SK-N-MC (cell line): ENCODE results near the gene EWSR1.

Experiments used
- DNase-seq: peaks from one replicate; pipeline ENCODE4 v3.0.0-alpha.2; 2011; ENCODE audit warnings: low read depth, low spot score
- H3K27ac ChIP-seq: fragments of 200-600 bp; sonication (generic); 2 replicates; pipeline ENCODE4 v1.5.1; 2016; ENCODE audit warnings: mixed run types
- H3K36me3 ChIP-seq: fragments of 200-600 bp; sonication (generic); 2 replicates; pipeline ENCODE4 v1.6.1; 2017; ENCODE audit warnings: antibody characterized with exemption, low read length, mixed read lengths; ENCODE audit not compliant: insufficient read depth
- H3K4me3 ChIP-seq: fragments of 200-600 bp; sonication (generic); 2 replicates; pipeline ENCODE4 v1.5.1; 2016
- H3K9ac ChIP-seq: fragments of 200-600 bp; sonication (generic); 2 replicates; pipeline ENCODE4 v1.8.0; 2017; ENCODE audit warnings: mixed run types, mixed read lengths; ENCODE audit not compliant: insufficient read length
- H3K9me3 ChIP-seq: fragments of 200-600 bp; sonication (generic); 2 replicates; pipeline ENCODE4 v1.6.1; 2017; ENCODE audit warnings: low read depth, mild to moderate bottlenecking, antibody characterized with exemption, low read length, moderate library complexity, mixed read lengths
- EZH2 ChIP-seq: fragments of 200-600 bp; sonication (generic); IDR thresholded peaks from one replicate; pipeline ENCODE4 v1.6.1; 2017; ENCODE audit warnings: antibody characterized with exemption
- FOXP2 ChIP-seq: optimal IDR thresholded peaks from 2 replicates; pipeline ENCODE3; 2011; ENCODE audit warnings: mild to moderate bottlenecking, moderate library complexity; ENCODE audit not compliant: insufficient read depth; ENCODE audit errors: extremely low read length, control extremely low read depth
- POLR2AphosphoS5 ChIP-seq: IDR thresholded peaks from 2 replicates; pipeline ENCODE4 v1.6.1; 2012; ENCODE audit warnings: mild to moderate bottlenecking, low read depth, low read length, borderline replicate concordance

The EWSR1 gene

DNA sequence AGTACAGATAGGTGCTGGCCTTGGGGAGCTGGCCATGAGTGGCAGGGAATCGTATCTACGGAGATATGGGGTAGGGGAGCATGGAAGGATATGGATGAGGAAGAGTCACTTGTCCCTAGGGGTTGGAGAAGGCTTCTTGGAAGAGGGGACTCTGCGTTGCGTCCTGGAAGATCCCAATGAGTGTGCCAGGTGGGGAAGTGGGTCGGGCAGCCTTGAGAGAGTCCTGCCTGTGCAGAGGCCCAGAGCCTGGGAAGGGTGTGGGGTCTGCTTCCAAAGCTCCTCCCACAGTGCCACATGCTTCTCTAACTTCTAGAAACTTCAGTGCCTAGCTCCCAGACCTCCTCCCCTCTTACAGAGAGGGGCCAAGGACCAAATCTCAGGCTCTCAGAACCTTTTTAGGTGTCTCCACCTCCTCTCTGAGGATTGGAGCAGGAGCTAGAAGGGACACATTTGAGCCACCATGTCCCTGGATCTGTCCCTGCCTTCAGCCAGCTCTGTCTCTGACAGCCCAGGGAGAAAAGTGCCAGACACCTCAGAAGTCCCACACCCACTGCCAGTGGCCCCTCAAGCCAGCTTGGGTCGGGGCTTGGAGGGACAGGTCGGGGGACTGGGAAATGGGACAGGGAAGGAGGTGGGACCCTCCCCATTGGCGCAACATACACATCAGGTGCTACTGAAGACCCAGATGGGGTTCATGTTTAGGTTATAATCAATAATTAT lies 11.3 kb upstream of the EWSR1 start:
- TF ChIP-seq EZH2 (no peak), POLR2AphosphoS5 (no peak), FOXP2 (no peak)
- Histone ChIP-seq H3K27ac (no peak overlapping the region), H3K36me3 (no peaks in the 10 kb centered on the region; the same call in 1 of the 2 replicates), H3K9ac (no peak overlapping the region), H3K9me3 (no peaks in the 10 kb centered on the region), H3K4me3 (no peak overlapping the region)
- DNase-seq = no peak

DNA sequence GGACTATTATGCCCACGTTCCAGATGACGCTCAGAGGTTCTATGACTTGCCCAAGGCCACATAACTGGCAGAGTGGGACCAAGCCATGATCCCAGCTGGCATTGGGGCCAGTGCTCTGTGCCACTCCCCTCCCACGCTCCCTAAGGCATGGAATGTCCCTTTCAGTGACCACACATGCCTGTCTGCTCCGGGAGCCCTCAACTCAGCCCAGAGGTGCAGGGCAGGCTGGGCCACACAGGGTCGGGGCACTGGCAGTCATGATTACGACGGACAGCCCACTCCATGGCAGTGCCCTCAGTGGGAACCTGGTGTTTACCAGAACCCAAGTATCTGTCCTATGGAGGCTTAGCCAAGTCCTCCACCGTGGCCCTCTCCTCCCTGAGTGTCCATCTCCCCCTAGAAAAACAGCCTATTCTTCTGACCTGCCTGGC lies 10.3 kb upstream of the EWSR1 start:
- DNase-seq = no peak
- Histone ChIP-seq H3K9me3 (no peaks in the 10 kb centered on the region), H3K36me3 (no peaks in the 10 kb centered on the region; the same call in 1 of the 2 replicates), H3K9ac (no peak overlapping the region), H3K4me3 (no peak overlapping the region), H3K27ac (no peak overlapping the region)
- TF ChIP-seq EZH2 (no peak), FOXP2 (no peak), POLR2AphosphoS5 (no peak)

DNA sequence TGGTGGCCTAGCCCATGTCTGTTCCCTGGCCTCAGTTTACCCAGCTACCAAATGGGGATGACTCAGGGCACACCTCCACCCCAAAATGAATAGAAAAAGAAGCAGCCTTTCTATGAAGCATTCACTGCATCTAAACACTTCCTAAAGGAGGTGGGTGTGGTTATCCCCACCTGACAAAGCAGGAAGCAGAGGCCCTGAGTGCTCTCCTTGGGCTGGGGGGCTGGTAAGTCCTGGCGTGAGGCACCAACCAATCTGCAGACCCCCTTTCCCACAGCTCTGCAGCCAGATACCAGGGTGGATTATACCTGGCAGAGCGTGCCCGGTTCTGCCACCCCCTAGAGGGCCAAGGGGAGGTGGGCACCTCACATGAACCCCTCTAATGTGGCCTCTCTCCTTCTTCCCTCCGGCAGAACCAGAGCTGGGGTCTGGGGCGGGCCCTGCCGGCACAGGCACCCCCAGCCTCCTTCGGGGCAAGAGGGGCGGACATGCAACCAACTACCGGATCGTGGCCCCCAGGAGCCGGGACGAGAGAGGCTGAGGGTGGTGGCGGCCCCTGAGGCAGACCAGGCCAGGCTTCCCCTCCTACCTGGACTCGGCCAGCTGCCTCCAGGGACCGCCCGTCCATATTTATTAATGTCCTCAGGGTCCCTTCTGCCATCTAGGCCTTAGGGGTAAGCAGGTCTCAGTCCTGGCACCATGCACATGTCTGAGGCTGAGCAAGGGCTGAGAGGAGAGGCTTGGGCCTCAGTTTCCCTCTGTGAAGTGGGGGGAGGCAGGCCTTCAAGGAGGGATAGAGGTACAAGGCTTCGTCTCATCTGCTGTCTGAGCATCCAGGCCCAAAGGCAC lies 9.4 kb upstream of the EWSR1 start:
- DNase-seq = no peak
- Histone ChIP-seq H3K36me3 (peaks cover 2% of the 10 kb centered on the region; the same call in 1 of the 2 replicates), H3K4me3 (no peak overlapping the region)

DNA sequence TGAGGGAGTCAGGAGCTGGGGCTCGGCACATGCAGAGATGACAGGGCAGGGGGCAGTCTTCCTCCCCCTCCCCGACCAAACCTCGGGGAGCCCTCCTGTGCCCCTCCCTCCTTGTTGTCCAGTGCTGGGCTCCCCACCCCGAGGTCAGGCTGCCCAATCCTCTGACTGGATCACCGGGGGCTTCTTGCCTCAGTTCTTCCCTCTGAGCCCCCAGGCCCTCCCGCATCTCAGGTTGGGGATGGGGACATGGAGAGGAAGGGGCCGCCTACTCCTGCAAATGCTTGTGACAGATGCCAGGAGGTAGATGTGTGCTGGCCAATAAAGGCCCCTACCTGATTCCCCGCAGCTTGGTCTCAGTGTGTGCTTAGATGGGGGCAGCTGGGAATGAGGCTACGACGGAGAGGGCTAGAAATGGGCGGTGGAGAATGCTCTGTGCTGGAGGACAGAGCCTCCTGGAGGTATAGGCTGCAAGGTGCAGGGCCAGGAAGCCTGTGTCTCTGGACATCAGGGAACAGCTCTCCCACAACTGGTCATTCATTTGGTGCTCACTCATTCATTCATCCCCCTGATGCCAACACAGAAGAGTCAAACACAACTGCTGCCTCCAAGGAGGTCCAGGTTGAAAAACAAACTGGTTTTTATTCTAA lies 8.7 kb upstream of the EWSR1 start:
- no peak overlapping the region for H3K27ac ChIP-seq
- TF ChIP-seq EZH2 (no peak), POLR2AphosphoS5 (no peak), FOXP2 (no peak)
- no peaks in the 10 kb centered on the region for H3K9me3 ChIP-seq

More for the DNA sequence above, 9.4 kb upstream of the EWSR1 start:
- Histone ChIP-seq H3K9me3 (no peaks in the 10 kb centered on the region), H3K27ac (no peak overlapping the region), H3K9ac (no peak overlapping the region)
- TF ChIP-seq FOXP2 (no peak), EZH2 (no peak), POLR2AphosphoS5 (no peak)

DNA sequence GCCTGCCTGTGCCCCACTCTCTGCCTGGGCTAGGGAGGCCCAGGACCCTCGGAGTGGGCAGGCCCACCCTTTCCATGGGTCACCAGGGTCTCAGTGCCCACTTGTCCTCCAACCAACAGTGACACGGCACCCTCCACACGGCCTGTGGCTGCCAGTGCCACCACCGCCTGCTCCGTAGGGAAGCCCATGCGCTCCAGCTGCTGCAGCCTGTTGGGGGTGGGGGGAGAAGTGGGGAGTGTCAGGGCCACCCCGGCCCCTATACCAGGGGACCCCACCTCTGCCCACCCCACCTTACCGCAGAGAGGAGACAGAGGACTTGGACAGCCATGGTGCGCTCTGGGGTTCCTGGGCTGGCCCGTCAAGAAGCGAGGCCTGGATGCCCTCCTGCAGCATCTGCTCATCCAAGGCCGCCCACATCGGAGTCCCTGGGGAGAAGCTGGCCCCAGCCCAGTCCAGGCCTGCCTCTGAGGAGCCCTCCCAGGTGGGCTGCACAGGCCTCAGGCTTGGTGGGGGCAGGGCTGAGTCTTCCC lies 8.0 kb upstream of the EWSR1 start:
- no peak overlapping the region for H3K9ac ChIP-seq
- H3K4me3 ChIP-seq = no peak overlapping the region
- DNase-seq = no peak
- no peak for TF ChIP-seq POLR2AphosphoS5
- TF ChIP-seq EZH2 = no peak
- no peak for TF ChIP-seq FOXP2
- peaks cover 14% of the 10 kb centered on the region; the same call in 1 of the 2 replicates for H3K36me3 ChIP-seq
- H3K9me3 ChIP-seq = no peaks in the 10 kb centered on the region
- H3K27ac ChIP-seq = no peak overlapping the region

More for the DNA sequence above, 8.7 kb upstream of the EWSR1 start:
- Histone ChIP-seq H3K4me3 (no peak overlapping the region), H3K36me3 (peaks cover 9% of the 10 kb centered on the region; the same call in 1 of the 2 replicates), H3K9ac (no peak overlapping the region)
- no peak for DNase-seq

DNA sequence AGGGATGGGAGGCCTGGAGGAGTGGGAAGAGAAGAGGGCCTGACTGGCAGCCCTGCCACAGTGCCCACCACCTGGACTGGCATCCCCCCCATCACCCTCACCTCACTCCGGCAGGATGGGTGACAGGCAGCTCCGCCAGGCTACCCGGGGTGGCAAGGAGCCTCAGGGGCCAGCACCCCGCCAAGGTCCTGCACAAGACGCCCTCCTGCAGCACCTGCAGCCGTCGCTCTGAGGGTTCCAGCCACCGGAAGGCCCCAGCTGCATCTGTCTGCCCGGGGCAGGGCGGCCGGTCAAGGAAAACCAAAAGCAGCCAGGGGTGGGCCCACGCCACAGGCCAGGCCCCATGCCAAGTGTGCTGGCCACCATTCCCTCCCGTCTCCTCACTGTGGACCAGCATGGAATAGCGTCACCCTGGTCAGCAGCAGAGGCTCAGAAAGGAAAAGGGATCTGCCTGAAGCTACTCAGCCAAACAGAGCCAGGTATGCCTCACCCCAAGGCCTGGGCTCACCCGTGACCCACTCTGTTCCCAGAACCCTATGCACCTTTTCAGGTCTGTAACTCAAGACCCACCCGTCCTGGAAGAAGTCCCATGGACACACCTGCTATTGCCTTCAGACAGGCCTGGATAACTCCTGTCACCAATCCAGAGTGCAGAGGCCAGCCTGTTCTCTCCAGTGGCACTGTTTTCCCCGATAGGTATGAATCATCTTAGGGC lies 7.3 kb upstream of the EWSR1 start:
- DNase-seq = no peak
- peaks cover 20% of the 10 kb centered on the region; the same call in 1 of the 2 replicates for H3K36me3 ChIP-seq
- TF ChIP-seq EZH2 (no peak), POLR2AphosphoS5 (peak; percentile 42; the same call in 1 of the 2 replicates)

DNA sequence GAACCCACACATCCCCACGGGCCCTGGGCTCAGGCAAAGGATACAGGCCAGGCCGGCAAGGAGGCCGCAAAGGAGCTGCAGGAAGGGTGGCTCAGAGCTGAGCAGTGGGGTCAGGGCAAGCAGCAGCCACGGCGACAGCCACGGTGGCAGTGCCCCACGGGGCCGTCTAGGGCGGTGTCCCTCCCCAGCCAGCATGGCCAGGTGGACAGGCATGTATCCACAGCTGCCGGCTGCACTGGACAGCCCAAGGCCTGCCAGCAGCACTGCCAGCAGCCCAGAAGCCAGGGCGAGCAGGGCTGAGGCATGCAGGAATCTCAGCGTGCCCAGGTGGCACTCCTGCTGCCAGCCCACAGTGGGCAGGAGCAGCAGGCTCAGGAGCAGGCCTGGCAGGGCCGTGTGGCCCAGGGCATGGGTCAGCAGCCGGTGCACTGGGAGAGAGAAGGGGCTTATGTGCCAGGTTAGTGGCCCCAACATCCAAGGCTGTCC lies 4.2 kb upstream of the EWSR1 start:
- no peak for TF ChIP-seq EZH2
- no peak for TF ChIP-seq POLR2AphosphoS5
- TF ChIP-seq FOXP2 = no peak
- H3K4me3 ChIP-seq = no peak overlapping the region
- no peak overlapping the region for H3K9ac ChIP-seq
- peaks cover 30% of the 10 kb centered on the region for H3K36me3 ChIP-seq
- no peaks in the 10 kb centered on the region for H3K9me3 ChIP-seq
- no peak overlapping the region for H3K27ac ChIP-seq
- no peak for DNase-seq

More for the DNA sequence above, 7.3 kb upstream of the EWSR1 start:
- Histone ChIP-seq H3K27ac (no peak overlapping the region), H3K4me3 (no peak overlapping the region), H3K9ac (no peak overlapping the region), H3K9me3 (no peaks in the 10 kb centered on the region)

DNA sequence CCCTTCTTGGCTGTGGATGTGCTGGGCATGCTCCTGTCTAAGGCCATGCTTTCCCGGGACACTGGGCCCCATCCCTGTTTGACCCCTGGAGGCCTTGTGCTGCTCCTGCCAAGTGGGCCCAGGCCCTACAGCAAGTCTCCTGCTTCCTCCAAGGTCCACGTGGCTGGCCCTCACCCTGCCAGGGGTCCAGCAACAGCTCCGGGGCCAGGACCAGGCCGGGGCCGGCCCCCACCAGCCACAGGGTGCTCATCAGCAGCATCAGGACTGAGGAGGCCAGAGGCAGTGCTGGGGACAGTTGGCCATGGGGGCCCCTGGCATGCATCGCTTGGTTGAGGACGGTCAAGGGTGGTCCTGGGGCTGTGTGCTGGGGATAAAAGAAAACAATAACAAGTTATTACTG lies 2.8 kb upstream of the EWSR1 start:
- Histone ChIP-seq H3K4me3 (no peak overlapping the region), H3K9me3 (no peaks in the 10 kb centered on the region), H3K9ac (no peak overlapping the region), H3K27ac (no peak overlapping the region), H3K36me3 (peaks cover 43% of the 10 kb centered on the region)
- DNase-seq = no peak
- no peak for TF ChIP-seq FOXP2
- TF ChIP-seq EZH2 = no peak
- TF ChIP-seq POLR2AphosphoS5 = no peak
